GM12872 (cell line): Measurements from ENCODE around the gene MAST4.

Experiments used
- CTCF ChIP-seq: IDR thresholded peaks from 3 replicates; pipeline ENCODE4 v1.5.1; 2011; ENCODE audit warnings: low read depth, mild to moderate bottlenecking, low read length, moderate library complexity; ENCODE audit not compliant: insufficient read depth

MAST4 gene

GRCh38 chr5:67208403-67208802 is 612.2 kb downstream of the MAST4 start:
- no peak for TF ChIP-seq CTCF

DNA sequence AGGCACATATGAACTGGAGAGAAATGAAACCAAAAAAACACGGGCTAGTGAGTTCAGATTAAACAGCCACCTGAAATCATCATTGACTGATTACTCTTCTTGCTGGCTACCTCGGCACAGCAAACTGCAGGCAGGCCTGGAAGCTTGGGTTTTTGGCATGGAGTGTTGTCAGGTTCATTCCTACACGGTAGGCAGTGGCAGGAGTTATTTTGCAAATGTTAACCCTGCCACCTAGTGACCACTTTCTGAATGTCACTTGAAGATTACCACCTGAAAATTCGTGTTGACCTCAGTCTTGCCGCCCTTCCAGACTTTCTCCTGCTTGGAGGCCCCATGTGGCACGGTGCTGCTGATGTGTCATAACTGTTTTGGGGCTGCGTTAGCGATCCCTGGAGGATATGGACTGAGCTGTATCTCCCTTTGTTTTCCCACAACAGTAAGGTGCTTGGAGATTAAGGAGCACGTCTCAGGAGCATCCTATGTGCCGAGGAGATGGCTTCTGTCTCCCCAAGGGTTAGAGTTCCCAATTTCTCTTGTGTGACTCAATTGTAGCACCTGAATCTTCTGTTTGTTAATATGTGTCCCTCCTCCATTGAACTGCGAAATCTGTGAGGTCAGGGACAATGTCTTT is 613.1 kb downstream of the MAST4 start:
- TF ChIP-seq CTCF, result peak; percentile 73

- no peak for TF ChIP-seq CTCF
Measured at GRCh38 chr5:67211926-67212325, 615.7 kb downstream of the MAST4 start.

- TF ChIP-seq CTCF, result no peak
Measured at GRCh38 chr5:67214036-67214435, 617.8 kb downstream of the MAST4 start.

DNA sequence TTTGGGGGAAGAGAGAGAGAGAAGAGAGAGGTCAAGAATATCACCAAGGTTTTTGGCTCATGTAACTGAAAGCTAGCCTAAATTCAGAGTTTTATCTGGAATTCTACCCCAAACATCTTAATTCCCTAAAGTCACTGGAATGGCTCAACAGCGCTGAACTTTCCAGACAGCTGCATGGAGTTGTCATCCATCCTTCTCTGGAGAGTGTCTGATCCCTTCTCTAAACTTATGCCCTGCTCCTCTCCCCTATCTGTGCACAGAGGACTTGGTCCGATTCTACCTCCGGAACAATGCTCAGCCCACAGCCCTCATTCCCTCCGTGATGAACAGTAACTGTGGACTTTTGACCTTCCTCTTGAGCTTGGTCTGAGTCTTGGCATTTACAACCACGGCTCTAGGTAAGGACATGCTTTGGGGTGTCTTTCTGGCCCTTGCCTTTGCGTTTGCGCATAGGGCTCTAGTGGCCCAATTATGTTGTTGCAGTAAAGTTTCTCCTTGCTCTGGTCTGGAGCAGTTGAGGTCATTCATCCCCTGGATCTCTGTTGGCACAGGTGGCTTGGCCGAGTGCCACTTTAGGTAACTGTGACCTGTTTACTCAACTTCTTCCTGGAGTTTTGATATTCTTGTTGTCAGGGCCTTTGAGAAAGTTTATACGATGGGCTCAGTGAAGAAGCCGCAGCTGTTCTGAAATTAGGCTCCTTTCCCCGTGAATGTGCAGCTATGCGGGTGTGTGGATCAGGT is 618.7 kb downstream of the MAST4 start:
- no peak for TF ChIP-seq CTCF

DNA sequence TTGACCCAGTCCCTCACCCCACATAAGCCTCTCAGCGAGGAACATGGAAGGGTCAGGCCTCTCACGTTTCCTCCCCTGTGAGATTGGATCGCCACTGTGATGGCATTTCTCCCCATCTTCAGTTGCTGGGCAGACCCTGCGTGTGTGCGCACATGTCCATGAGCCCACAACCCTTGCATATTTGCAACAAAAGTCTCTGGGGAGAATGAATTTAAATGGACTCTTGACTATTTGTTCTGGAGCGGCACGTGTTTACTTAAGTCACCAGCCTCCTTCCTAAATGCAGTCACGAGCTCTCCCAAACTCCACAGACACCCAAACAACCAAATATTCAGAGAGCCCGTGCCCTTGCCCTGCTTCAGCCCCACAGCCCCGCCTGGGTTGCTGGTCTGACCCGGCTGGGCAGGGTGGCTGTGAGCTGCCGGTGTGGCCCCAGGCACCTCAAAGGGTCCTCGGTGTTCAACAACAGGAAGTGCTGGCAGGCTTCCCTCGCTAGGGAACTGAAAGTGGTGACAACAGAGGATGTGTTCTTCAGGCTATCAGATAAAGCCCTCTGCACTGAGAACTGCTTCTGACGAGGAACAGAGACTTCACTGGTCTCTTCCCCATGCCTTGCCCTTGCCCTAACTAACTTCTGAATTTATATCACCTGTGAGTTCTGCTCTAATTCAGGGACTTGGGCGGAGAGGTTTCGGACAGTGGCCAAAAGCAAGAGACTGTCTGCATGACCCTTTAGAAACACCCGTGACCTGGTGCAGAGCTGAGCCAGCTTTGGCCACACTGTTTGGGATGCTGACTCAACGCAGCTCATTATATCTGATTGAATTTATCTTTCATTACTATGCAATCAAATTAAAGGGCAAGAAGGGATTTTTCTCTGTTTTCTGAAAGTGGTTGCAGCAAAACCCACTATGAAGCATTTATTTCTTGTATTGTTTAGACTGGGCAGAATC is 619.6 kb downstream of the MAST4 start:
- no peak for TF ChIP-seq CTCF

- no peak for TF ChIP-seq CTCF
Measured at GRCh38 chr5:67216564-67216963, 620.4 kb downstream of the MAST4 start.
